KBM-7 (cell line): Measurements from ENCODE around the gene C22orf39.
A peak's percentile ranks its signal among the peaks of the same experiment; 100 is the strongest.

ENCODE experiments used
- DNase-seq: peaks from one replicate; pipeline ENCODE4 v3.0.0-alpha.2; 2015
- in situ Hi-C: fragments of 300-500 bp; cut with MboI; formaldehyde crosslinking; loops from 2 replicates; pipeline ENCODE4 v1.14.3; 2020; ENCODE audit warnings: low sequenced_read_pairs, low pct_unique_long_range_greater_than_20kb, mixed read lengths

The C22orf39 gene

GRCh38 chr22:19434829-19435580 lies 12.5 kb downstream of the C22orf39 start:
- in situ Hi-C loops = no loop called here
- DNase-seq = no peak

GRCh38 chr22:19434401-19434800 lies 13.1 kb downstream of the C22orf39 start:
- no peak for DNase-seq
- in situ Hi-C loops = no loop called here

DNA sequence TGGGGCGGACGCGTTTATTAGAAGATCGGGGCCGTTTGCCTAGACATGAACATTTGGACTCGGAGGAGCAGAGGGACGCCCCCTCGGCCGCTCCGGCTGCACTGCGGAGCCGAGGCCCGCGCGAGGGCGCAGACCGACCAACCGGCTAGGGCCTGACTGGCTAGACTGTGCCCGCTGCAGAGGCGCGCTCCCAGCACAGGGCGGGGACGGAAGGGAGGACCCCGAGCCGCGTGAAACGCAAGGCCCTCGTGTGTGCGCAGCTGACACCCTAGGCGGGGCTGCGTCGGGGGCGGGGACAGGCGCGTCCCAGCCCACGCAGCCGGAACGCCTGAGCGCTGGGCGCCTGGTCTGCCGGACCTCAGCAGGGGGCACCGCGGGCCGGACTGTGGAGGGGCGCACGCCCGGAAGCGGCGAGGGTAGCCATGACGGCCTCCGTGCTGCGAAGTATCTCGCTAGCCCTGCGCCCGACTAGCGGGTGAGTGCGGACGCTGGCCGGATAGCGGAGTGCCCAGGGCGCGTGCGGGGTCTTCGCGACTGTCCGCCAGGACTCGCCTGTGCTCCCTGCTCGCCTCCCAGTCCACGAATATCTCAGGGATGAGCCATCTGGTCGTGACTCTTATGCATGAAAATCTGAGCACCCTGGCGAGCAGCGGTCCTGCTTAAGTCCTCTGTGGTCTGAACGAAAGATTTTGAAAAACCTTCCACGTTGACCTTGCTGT lies 15.2 kb downstream of the C22orf39 start, which contains the start of gene MRPL40:
Gene MRPL40 (plus strand): TSS at position 413 of the 719 bp plus-strand sequence. CDS start 10 bp downstream, at position 423.
- in situ Hi-C loops = no loop called here
- peak; percentile 93 for DNase-seq

GRCh38 chr22:19431649-19432132 lies 15.8 kb downstream of the C22orf39 start, which contains the start of gene HIRA:
Gene HIRA, minus strand, starts transcription at chr22:19431733. Its CDS starts 257 bp downstream, at chr22:19431476.
- peak; percentile 82 for DNase-seq
- in situ Hi-C loops = no loop called here

GRCh38 chr22:19430890-19431541 lies 16.5 kb downstream of the C22orf39 start:
- peak; percentile 35 for DNase-seq
- in situ Hi-C loops = no loop called here

DNA sequence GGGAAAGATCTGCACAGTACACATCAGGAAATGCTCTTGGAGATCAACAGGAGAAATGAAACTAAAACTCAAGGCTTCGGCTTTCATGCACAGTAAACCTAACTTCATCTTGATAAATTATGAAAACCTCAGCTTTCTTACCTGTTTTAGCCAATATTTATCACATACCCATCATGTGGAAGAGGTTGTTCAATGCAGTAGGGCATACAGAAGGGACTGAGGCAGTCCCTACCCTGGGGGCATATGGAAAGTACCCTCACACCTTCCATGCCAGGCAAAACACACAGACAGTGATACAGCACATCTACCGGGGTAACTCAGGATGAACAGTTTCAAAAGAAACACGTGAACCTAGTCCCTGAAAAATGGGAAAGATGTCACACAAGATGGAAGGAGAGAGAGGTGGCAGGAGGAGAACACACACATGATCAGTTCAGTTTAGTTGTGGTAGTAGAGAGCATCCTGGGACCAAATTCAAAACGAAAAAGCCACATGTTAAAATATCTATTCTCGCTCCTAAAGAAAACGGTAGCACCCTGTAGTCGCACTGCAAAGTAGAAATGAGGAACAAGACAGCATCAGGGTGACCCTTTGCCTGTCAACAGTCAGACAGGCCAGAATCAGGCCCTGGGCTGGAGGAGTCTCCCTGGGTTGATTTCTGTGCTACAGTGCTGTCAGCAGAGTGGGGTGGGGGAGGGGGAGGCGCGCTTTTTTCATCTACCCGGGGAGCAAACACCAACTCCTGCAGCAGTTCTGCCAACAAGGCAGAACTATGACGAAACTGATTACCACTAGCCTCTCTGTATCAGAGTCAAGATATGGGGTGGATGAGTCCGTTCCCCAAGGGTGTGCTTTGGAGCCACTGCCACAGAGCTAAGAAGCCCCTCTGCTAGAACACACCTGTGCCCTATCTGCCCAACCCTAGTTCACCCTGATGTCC lies 17.3 kb downstream of the C22orf39 start:
- in situ Hi-C loops = no loop called here
- DNase-seq = peak; percentile 66

DNA sequence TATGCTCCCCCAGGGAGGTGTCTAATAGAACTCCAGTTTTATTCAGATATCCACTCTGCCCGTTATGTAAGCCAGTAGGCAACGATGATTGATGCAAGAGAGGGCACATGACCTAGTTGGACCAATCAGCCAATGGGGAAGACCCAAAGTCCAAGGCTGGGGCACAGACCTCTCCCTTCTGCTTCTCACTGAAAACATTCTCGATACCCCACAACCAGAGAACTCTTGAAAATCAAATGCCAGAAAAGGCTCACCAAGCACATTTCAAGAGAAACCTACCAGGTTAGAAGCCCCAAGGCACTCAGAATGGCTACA lies 23.4 kb downstream of the C22orf39 start:
- in situ Hi-C loops = no loop called here
- no peak for DNase-seq

DNA sequence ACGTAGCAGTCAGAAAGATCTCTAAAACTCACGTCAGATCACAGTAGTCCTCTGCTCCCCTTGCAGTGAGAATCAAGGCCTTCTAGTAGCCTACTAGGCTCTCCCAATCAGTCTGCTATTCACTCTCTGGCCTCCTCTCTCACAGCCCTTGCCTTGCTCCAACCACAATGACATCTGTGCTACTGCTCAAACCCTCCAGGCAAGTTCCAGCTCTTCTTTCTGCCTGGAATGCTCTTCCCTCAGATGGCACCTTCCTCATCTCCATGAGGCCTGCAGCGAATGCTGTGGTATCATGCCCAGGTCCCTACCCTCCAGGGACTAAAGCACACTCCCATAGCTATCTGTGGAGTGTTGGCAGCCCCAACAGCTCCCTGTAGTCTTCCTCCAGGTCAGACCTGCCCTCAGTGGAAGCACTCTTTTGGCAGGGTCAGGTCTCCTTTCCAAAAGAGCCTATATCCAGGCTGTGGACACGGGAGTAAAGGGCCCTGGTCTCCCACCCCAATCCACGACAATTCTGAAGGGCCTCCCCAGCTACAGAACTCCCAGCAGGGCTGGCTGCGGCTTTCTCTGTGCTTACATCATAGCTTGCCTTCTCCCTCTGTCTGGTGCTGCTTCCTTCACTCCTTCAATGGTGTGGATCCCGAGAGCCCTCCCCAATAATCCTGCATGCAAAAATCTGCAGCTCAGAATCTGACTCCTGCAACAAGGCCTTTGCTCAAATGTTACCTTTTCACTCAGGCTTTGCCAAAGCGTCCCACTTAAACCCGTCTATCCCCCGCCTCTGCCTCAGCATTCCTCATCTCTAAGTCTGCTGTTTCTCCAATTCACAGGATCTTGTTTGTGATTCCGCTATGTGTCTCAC lies 24.8 kb downstream of the C22orf39 start:
- in situ Hi-C loops = no loop called here
- no peak for DNase-seq

DNA sequence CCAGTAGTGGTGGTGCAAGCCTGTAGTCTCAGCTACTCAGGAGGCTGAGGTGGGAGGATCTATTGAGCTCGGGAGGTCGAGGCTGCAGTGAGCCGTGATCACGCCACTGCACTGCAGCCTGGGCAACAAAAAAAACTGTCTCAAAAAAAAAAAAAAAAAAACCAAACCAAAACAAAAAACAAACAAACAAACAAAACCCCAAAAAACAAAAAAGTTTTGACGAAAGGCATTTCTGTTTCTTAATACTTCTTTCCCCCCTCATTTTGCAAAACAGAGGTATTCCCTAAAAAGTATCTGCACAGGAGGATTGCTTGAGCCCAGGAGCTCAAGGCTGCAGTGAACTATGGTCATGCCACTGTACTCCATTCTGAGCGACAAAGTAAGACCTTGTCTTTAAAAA lies 27.2 kb downstream of the C22orf39 start:
- in situ Hi-C loops = no loop called here
- DNase-seq = no peak

DNA sequence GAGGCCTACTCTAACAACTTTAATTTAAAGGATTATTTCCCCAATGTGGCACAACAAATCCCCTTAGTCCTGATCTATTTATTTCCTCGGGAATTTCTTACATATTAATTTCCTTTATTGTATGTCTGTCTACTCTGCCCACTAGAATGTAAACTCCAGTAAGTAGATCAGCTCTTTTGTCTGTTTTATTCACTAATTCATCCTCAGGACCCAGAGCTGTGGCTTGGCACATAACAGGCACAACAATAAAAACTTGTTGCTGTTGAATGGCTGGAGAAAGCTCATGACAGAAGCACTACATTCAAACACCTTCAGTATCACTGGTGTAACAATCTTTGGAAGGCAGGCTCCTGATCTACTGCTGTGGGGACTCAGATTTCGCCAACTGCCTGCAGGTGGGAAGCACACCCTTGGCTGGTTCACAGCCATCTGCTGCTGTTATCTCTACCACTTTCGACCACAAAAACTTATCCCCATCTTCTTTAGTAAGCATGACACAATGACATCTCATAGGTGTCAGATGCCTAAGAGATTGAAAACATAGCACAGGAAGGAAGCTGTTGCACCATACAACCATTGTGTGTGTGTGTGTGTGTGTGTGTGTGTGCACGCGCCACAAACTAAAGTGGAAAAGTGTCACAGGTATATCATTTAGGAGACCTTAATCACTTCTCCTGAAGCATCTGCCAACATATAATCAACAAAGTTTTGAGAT lies 27.9 kb downstream of the C22orf39 start:
- peak; percentile 64 for DNase-seq
- in situ Hi-C loops = no loop called here

GRCh38 chr22:19419086-19419463 lies 28.4 kb downstream of the C22orf39 start:
- peak; percentile 79 for DNase-seq
- in situ Hi-C loops = no loop called here

GRCh38 chr22:19412923-19413322 lies 34.6 kb downstream of the C22orf39 start:
- in situ Hi-C loops = no loop called here
- no peak for DNase-seq

DNA sequence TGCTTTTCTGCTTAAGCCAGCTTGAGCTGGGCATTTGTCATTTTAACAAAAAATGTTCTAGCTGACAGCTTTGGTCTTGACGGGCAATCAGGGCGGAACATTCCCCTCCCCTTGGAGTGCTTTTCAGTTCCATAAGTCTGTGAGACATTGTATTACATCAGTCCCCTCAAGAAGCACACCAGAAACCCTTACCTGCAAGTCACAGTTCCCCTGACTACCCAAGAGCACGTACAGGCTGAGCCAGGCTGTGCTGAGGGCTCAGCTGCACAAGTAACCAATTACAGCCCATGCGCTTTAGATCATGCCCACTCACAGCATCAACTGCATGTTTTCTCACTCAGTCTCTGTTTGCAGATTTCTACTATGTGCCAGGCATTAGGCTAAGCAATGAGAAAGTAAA lies 35.0 kb downstream of the C22orf39 start:
- no peak for DNase-seq
- in situ Hi-C loops = no loop called here

DNA sequence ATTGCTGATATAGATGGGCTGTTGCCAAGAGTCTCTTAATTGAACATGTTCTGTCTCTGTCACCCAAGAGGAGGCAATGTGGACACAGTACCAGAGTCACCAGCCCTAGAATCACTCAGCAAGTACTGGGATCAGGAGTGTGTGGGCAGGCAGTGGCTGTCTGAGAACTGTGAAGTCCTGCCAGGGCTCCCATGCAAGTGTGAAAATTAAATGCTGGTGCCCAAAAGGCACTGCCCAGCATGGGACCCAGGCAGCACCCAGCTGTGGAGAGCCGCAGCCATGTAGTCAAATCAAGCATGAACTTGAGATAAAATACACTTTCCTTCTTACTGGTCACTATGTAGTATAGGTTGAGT lies 35.8 kb downstream of the C22orf39 start:
- in situ Hi-C loops = no loop called here
- DNase-seq = no peak

- no peak for DNase-seq
- in situ Hi-C loops = no loop called here
Measured at GRCh38 chr22:19410941-19411689, 36.4 kb downstream of the C22orf39 start.

- in situ Hi-C loops = no loop called here
Measured at GRCh38 chr22:19407649-19408606, 39.6 kb downstream of the C22orf39 start.

More at GRCh38 chr22:19407649-19408606, 39.6 kb downstream of the C22orf39 start:
- DNase-seq = no peak
